Measurements from ENCODE around the gene MPDZ. TPM values are rescaled to one million over a fixed set of nuclear protein-coding genes. Genes with fewer than 3 reads are reported as not detected.
A peak's percentile ranks its signal among the peaks of the same experiment; 100 is the strongest.

Gene MPDZ
- total RNA-seq, 1 experiment from 2014 or later: 0.12 TPM

DNA sequence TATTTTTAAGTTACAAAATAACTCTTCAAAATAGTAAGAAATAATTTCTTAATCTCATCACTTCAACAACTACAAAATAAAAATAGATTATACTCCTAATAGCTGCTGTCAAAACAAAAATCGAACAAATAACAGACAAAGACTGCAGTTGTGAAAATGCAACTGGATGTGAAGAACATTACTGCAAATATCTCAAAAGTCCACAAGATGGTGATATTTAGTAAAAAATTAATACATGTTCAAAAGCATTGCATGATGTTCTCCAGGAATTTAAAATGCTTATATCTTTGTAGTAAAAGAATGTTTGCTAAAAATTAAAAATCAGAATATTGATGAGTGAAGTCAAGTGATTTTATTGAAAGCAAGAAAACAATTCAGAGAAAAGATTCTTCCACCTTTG lies 66.2 kb downstream of the MPDZ start:
- Histone ChIP-seq H2AFZ (ENCODE audit: low read depth, low read length, poor library complexity, severe bottlenecking) (no peak overlapping the region), H3K9ac (ENCODE audit: low read length) (no peak overlapping the region), H3K4me3 (replicated peaks in 1 of 2; ENCODE audit: low read depth in 1 of 2, low read length in 2 of 2) (no peak overlapping the region), H3K79me2 (ENCODE audit: insufficient read depth, low read length) (no peaks in the 10 kb centered on the region), H3K4me1 (ENCODE audit: control insufficient read depth in 1 of 2, insufficient read depth in 2 of 2, low read length in 2 of 2) (no peaks in the 10 kb centered on the region), H3K4me2 (ENCODE audit: low read length) (no peak overlapping the region), H3K27ac (ENCODE audit: low read depth, low read length) (no peak overlapping the region), H3K27me3 (ENCODE audit: insufficient read depth, low read length) (no peaks in the 10 kb centered on the region; the same call in 1 of the 2 replicates), H3K9me2 (ENCODE audit: insufficient read depth) (no peaks in the 10 kb centered on the region), H4K20me1 (ENCODE audit: insufficient read depth) (no peaks in the 10 kb centered on the region), H3K36me3 (ENCODE audit: control insufficient read depth in 1 of 2, insufficient read depth in 2 of 2, low read length in 2 of 2) (no peaks in the 10 kb centered on the region), H3K9me3 (ENCODE audit: control insufficient read depth in 1 of 2, insufficient read depth in 1 of 2, low read depth in 1 of 2, low read length in 2 of 2) (no peaks in the 10 kb centered on the region)
- BruUV-seq (replicated peaks): no TSS peak
- TF ChIP-seq POLR2AphosphoS5 (IDR thresholded peaks at IDR 0.05; ENCODE audit: low read depth, low read length): no peak
- peak; percentile 28; the same call in 1 of the 2 replicates for TF ChIP-seq RAD21 (IDR thresholded peaks at IDR 0.05; ENCODE audit: low read depth)
- TF ChIP-seq, protein P1, sequence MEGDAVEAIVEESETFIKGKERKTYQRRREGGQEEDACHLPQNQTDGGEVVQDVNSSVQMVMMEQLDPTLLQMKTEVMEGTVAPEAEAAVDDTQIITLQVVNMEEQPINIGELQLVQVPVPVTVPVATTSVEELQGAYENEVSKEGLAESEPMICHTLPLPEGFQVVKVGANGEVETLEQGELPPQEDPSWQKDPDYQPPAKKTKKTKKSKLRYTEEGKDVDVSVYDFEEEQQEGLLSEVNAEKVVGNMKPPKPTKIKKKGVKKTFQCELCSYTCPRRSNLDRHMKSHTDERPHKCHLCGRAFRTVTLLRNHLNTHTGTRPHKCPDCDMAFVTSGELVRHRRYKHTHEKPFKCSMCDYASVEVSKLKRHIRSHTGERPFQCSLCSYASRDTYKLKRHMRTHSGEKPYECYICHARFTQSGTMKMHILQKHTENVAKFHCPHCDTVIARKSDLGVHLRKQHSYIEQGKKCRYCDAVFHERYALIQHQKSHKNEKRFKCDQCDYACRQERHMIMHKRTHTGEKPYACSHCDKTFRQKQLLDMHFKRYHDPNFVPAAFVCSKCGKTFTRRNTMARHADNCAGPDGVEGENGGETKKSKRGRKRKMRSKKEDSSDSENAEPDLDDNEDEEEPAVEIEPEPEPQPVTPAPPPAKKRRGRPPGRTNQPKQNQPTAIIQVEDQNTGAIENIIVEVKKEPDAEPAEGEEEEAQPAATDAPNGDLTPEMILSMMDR (IDR thresholded peaks at IDR 0.05 in 2 of 3, conservative IDR thresholded peaks at IDR 0.05 in 1 of 3; ENCODE audit: borderline replicate concordance in 1 of 3, insufficient read depth in 1 of 3, low read depth in 2 of 3, low read length in 2 of 3): peak in 1 of 3 experiments; percentile 39; a peak in 2 of 6 replicates
- ChIA-PET CTCF (interaction anchor here (1.4 kb wide), 1 partner anchor 1220 kb away, joined by 5 read pairs; no protein-coding TSS in a partner anchor), RAD21 (ENCODE audit: low non-redundant PET in 1 of 2, low total read pairs in 2 of 2, uncharacterized antibody in 2 of 2, unreplicated experiment in 2 of 2) (no interaction called here), POLR2A (no interaction called here)
- ATAC-seq: no peak
- intact Hi-C loops (cut with micrococcal nuclease): no loop called here
- DNase-seq (ENCODE audit: low read depth, low spot score): no peak

DNA sequence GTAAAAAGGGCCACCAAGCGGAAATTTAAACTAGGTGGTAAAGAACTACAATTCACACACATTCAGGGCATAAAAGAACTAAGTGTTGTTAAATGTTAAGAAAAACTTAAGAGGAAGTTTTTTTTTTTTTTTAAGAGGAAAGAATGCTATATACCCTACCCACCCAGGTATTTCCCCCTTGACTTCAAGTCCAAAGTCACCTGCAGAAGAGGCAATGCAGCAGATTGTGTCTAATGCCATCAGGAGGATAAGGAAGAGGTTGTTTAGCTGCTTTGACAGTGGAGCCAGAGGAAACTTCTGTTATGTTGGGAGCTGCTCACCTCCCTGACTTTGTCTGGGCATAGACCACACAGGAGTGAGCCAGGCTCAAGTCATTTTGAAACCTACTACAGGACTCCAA lies 69.2 kb downstream of the MPDZ start:
- POLR2A ChIA-PET: no interaction called here
- CTCF ChIA-PET: no interaction called here
- DNase-seq (ENCODE audit: low read depth, low spot score): no peak
- Histone ChIP-seq H3K4me2 (ENCODE audit: low read length) (no peak overlapping the region), H3K4me3 (replicated peaks in 1 of 2; ENCODE audit: low read depth in 1 of 2, low read length in 2 of 2) (no peak overlapping the region), H3K9me2 (ENCODE audit: insufficient read depth) (no peaks in the 10 kb centered on the region), H3K9me3 (ENCODE audit: control insufficient read depth in 1 of 2, insufficient read depth in 1 of 2, low read depth in 1 of 2, low read length in 2 of 2) (no peaks in the 10 kb centered on the region), H3K36me3 (ENCODE audit: control insufficient read depth in 1 of 2, insufficient read depth in 2 of 2, low read length in 2 of 2) (no peaks in the 10 kb centered on the region), H3K79me2 (ENCODE audit: insufficient read depth, low read length) (no peaks in the 10 kb centered on the region), H3K9ac (ENCODE audit: low read length) (no peak overlapping the region), H4K20me1 (ENCODE audit: insufficient read depth) (no peaks in the 10 kb centered on the region), H3K4me1 (ENCODE audit: control insufficient read depth in 1 of 2, insufficient read depth in 2 of 2, low read length in 2 of 2) (no peaks in the 10 kb centered on the region), H3K27ac (ENCODE audit: low read depth, low read length) (no peak overlapping the region), H2AFZ (ENCODE audit: low read depth, low read length, poor library complexity, severe bottlenecking) (no peak overlapping the region), H3K27me3 (ENCODE audit: insufficient read depth, low read length) (no peaks in the 10 kb centered on the region; the same call in 1 of the 2 replicates)
- intact Hi-C loops (cut with micrococcal nuclease): no loop called here
- no peak for ATAC-seq
- TF ChIP-seq ZNF274 (IDR thresholded peaks at IDR 0.05; ENCODE audit: low read depth, low read length) (no peak), YY1 (IDR thresholded peaks at IDR 0.05; ENCODE audit: extremely low read depth, insufficient replicate concordance, low read depth, low read length) (no peak)
- TF ChIP-seq, protein P2, sequence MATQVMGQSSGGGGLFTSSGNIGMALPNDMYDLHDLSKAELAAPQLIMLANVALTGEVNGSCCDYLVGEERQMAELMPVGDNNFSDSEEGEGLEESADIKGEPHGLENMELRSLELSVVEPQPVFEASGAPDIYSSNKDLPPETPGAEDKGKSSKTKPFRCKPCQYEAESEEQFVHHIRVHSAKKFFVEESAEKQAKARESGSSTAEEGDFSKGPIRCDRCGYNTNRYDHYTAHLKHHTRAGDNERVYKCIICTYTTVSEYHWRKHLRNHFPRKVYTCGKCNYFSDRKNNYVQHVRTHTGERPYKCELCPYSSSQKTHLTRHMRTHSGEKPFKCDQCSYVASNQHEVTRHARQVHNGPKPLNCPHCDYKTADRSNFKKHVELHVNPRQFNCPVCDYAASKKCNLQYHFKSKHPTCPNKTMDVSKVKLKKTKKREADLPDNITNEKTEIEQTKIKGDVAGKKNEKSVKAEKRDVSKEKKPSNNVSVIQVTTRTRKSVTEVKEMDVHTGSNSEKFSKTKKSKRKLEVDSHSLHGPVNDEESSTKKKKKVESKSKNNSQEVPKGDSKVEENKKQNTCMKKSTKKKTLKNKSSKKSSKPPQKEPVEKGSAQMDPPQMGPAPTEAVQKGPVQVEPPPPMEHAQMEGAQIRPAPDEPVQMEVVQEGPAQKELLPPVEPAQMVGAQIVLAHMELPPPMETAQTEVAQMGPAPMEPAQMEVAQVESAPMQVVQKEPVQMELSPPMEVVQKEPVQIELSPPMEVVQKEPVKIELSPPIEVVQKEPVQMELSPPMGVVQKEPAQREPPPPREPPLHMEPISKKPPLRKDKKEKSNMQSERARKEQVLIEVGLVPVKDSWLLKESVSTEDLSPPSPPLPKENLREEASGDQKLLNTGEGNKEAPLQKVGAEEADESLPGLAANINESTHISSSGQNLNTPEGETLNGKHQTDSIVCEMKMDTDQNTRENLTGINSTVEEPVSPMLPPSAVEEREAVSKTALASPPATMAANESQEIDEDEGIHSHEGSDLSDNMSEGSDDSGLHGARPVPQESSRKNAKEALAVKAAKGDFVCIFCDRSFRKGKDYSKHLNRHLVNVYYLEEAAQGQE (IDR thresholded peaks at IDR 0.05; ENCODE audit: low read depth): no peak
- RAD21 ChIA-PET (ENCODE audit: low non-redundant PET in 1 of 2, low total read pairs in 2 of 2, uncharacterized antibody in 2 of 2, unreplicated experiment in 2 of 2): no interaction called here
- no TSS peak for BruUV-seq (replicated peaks)

Measured in HCT116 (cell line).